WERI-Rb-1 (cell line): ENCODE measurements around the gene KIF17.

Experiments
- DNase-seq: peaks from one replicate; pipeline ENCODE4 v3.0.0-alpha.2; 2020
- H3K27ac ChIP-seq: fragments of 250-450 bp; sonication (Bioruptor Pico); 2 replicates; pipeline ENCODE4 v1.5.1; 2020; ENCODE audit warnings: mild to moderate bottlenecking, moderate library complexity
- H3K27me3 ChIP-seq: fragments of 250-450 bp; sonication (Bioruptor Pico); 2 replicates; pipeline ENCODE4 v1.5.1; 2021; ENCODE audit warnings: mild to moderate bottlenecking, low read depth, moderate library complexity; ENCODE audit not compliant: insufficient read depth, severe bottlenecking
- H3K36me3 ChIP-seq: fragments of 250-450 bp; sonication (Bioruptor Pico); 2 replicates; pipeline ENCODE4 v1.5.1; 2020; ENCODE audit warnings: mild to moderate bottlenecking, moderate library complexity
- H3K4me3 ChIP-seq: 2 replicates; pipeline ENCODE4 v1.5.1; 2011; ENCODE audit warnings: low read depth, mild to moderate bottlenecking, control low read depth, low read length
- H3K9me3 ChIP-seq: fragments of 250-450 bp; sonication (Bioruptor Pico); 2 replicates; pipeline ENCODE4 v1.5.1; 2021; ENCODE audit warnings: mild to moderate bottlenecking, moderate library complexity; ENCODE audit not compliant: severe bottlenecking
- TF ChIP-seq, protein P1 (sequence below): IDR thresholded peaks from 2 replicates; pipeline ENCODE4 v1.5.1; 2011; ENCODE audit warnings: low read depth, mild to moderate bottlenecking, control low read depth, inconsistent platforms, low read length

The KIF17 gene

DNA sequence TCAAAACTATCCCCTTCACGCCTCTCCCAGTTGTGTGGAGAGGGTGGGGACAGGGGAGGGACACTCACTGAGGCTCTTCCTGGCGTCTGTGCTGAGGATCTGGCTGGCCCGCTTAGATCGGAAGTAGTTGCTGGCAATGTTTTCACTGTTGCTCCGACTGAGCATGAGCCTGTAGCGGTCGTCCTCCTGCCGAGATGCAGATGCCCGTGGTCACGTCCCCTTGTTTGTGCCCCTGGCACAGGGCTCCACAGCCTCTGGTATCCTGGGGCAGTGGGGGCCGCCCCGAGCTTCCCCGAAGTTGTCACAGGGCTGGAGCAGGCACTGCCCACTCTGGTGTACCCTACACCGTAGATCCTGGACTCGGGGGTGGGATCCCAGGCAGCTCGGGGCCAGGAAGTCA, 51.7 kb downstream of the KIF17 start:
- Histone ChIP-seq H3K4me3 (no peak overlapping the region), H3K36me3 (no peaks in the 10 kb centered on the region), H3K27me3 (no peaks in the 10 kb centered on the region), H3K27ac (no peak overlapping the region), H3K9me3 (no peaks in the 10 kb centered on the region)
- no peak for DNase-seq
- TF ChIP-seq, protein P1, sequence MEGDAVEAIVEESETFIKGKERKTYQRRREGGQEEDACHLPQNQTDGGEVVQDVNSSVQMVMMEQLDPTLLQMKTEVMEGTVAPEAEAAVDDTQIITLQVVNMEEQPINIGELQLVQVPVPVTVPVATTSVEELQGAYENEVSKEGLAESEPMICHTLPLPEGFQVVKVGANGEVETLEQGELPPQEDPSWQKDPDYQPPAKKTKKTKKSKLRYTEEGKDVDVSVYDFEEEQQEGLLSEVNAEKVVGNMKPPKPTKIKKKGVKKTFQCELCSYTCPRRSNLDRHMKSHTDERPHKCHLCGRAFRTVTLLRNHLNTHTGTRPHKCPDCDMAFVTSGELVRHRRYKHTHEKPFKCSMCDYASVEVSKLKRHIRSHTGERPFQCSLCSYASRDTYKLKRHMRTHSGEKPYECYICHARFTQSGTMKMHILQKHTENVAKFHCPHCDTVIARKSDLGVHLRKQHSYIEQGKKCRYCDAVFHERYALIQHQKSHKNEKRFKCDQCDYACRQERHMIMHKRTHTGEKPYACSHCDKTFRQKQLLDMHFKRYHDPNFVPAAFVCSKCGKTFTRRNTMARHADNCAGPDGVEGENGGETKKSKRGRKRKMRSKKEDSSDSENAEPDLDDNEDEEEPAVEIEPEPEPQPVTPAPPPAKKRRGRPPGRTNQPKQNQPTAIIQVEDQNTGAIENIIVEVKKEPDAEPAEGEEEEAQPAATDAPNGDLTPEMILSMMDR: no peak

DNA sequence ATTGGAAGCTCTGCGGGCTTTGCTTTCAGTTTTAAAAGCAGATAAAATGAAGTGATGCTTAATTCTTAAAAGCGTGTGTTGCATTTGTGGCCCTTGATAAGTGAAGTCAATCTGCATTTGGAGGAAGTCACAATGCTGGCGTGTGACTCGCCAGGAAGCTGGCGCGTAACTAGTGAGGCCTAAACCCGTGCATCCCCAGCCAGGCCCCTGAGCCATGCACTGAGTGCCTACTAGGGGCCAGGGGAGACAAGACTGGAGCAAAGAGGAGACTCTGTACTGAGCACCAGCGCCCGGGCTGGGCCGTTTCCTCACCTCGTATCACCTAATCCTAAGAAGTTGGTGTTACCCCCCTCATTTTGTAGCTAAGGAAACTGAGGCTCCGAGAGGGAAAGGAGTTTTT, 52.1 kb downstream of the KIF17 start:
- Histone ChIP-seq H3K9me3 (no peaks in the 10 kb centered on the region), H3K27me3 (no peaks in the 10 kb centered on the region), H3K4me3 (no peak overlapping the region), H3K27ac (no peak overlapping the region), H3K36me3 (no peaks in the 10 kb centered on the region)
- TF ChIP-seq, protein P1: no peak
- DNase-seq: no peak

DNA sequence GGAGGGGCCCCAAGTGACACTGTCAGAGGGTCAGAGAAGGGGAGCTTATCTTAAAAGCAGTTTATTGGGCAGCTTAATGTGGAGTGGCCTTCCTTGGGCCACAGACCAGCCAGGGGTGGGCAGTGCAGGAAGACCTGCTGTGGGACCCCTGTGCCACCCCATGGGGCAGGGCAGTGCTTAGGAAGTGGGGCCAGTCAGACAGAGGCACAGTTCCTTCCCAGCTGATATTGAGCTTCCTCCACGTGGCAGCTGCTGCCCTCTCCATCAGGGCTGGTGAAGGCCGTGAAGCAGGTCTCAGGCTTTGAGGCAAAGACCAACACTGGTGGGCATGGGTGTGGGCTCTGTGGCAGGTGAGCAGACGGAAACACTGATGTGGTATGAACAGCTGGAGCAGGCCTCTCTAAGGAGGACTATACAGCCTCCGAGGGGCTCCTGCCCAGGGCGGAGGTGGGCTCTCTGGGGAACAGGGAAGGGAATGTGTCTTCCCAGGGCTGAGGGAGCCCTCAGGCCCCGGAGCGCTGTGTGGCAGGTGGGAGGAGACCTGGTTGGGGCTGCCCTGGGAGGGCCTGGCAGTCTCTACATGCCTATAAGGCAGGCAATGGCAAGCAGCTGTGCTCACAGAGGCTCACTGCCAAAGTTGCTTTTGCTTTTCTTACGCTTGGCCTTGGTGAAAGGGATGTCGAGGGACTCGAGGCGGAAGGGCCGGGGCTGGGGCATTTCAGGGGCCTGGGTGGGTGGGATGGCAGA, 53.7 kb downstream of the KIF17 start:
- Histone ChIP-seq H3K9me3 (no peaks in the 10 kb centered on the region), H3K27me3 (no peaks in the 10 kb centered on the region), H3K4me3 (no peak overlapping the region), H3K27ac (no peak overlapping the region), H3K36me3 (peaks cover 11% of the 10 kb centered on the region)
- TF ChIP-seq, protein P1: no peak
- DNase-seq: no peak

DNA sequence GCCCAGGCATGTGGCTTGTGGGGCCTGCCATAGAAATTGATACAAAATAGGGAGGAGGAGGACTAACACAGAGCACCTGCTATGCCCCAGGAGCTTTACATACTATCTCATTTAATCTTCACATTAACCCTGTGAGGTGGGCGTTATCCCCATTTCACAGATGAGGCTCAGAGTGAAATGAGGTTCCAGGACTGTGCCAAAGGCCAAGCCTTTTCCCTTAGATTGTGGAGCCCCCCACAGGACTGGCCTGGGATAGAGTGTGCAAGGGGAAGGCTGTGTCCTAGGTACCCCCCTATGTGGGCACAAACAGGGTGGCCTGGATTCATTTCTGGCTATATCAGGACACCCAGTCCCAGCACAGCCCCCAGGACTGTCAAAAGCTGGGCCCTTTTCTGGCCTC, 54.4 kb downstream of the KIF17 start:
- Histone ChIP-seq H3K9me3 (no peaks in the 10 kb centered on the region), H3K27ac (no peak overlapping the region), H3K36me3 (peaks cover 14% of the 10 kb centered on the region), H3K27me3 (no peaks in the 10 kb centered on the region), H3K4me3 (no peak overlapping the region)
- TF ChIP-seq, protein P1: peak; percentile 34; the same call in 1 of the 2 replicates
- no peak for DNase-seq

DNA sequence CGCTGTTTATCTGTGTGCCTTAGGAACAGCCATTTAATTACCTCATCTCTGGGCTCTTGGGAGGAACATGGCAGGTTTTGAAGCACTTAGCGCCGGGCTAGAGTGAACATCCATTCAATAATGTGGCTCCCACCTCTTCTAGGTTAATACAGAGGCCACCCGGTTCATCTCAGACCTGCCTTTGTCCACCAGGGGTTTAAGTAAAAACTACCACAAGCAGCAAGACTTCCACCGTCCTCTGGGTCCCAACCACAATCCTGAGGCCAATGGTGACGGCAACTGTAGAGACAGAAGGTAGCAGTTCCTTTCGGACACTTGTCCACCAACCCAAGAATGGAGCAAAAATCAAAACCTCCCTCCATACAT, 55.7 kb downstream of the KIF17 start:
- TF ChIP-seq, protein P1: no peak
- peak overlapping the region; percentile 97 for H3K4me3 ChIP-seq
- peaks cover 27% of the 10 kb centered on the region for H3K36me3 ChIP-seq
- peak overlapping the region; percentile 85 for H3K27ac ChIP-seq
- H3K9me3 ChIP-seq: no peaks in the 10 kb centered on the region
- no peaks in the 10 kb centered on the region for H3K27me3 ChIP-seq
- DNase-seq: no peak
